HepG2 (cell line): ENCODE results near the gene DGUOK. TPM values are rescaled to one million over a fixed set of nuclear protein-coding genes. Genes with fewer than 3 reads are reported as not detected.

Experiments
- CHD2 ChIP-seq: IDR thresholded peaks from 2 replicates; pipeline ENCODE4 v1.6.1; 2011; ENCODE audit warnings: low read depth, low read length, improper control_type of control experiment
- CREB1 ChIP-seq, 2 experiments: fragments of 450-650 bp in 1 of 2; IDR thresholded peaks; 2 replicates each; pipeline ENCODE4 v1.6.1; 2016 to 2017; ENCODE audit warnings: control low read depth in 1 of 2, mild to moderate bottlenecking in 1 of 2, missing compliant biosample characterization in 1 of 2, missing genetic modification characterization in 1 of 2
- CREM ChIP-seq, 2 experiments: sonication (generic) in 1 of 2; formaldehyde crosslinking in 1 of 2; IDR thresholded peaks; 2 replicates each; pipeline versions ENCODE4 v1.4.0 to v1.6.1; 2016 to 2020; ENCODE audit warnings: antibody characterized with exemption in 1 of 2, mild to moderate bottlenecking in 1 of 2, missing genetic modification reagents in 1 of 2
- EED ChIP-seq: sonication (generic); formaldehyde crosslinking; IDR thresholded peaks from 2 replicates; pipeline ENCODE4 v1.5.0; 2020; ENCODE audit warnings: mild to moderate bottlenecking, missing genetic modification reagents
- ELF3 ChIP-seq: IDR thresholded peaks from 2 replicates; pipeline ENCODE4 v1.6.1; 2016; ENCODE audit warnings: missing genetic modification reagents, missing compliant biosample characterization
- GABPB1 ChIP-seq: IDR thresholded peaks from 2 replicates; pipeline ENCODE4 v1.6.1; 2016; ENCODE audit warnings: mild to moderate bottlenecking, missing genetic modification reagents, moderate library complexity, missing compliant biosample characterization
- GTF3A ChIP-seq: sonication (generic); formaldehyde crosslinking; conservative IDR thresholded peaks from 2 replicates; pipeline ENCODE4 v1.4.0; 2020; ENCODE audit warnings: mild to moderate bottlenecking, missing genetic modification reagents
- GZF1 ChIP-seq: sonication (generic); formaldehyde crosslinking; IDR thresholded peaks from 2 replicates; pipeline ENCODE4 v1.5.1; 2020; ENCODE audit warnings: mild to moderate bottlenecking, missing genetic modification reagents
- IKZF4 ChIP-seq: sonication (generic); formaldehyde crosslinking; IDR thresholded peaks from 2 replicates; pipeline ENCODE4 v1.5.1; 2020; ENCODE audit warnings: borderline replicate concordance, mild to moderate bottlenecking, low read depth, missing genetic modification reagents; ENCODE audit errors: not compliant biosample characterization
- KAT7 ChIP-seq: IDR thresholded peaks from 2 replicates; pipeline ENCODE4 v1.6.1; 2018; ENCODE audit warnings: borderline replicate concordance, missing compliant biosample characterization
- KDM5A ChIP-seq: fragments of 200-600 bp; sonication (generic); IDR thresholded peaks from 2 replicates; pipeline ENCODE4 v1.7.0; 2018; ENCODE audit warnings: antibody characterized with exemption, mild to moderate bottlenecking, low read length, borderline replicate concordance
- NBN ChIP-seq: fragments of 450-650 bp; conservative IDR thresholded peaks from 2 replicates; pipeline ENCODE4 v1.6.1; 2017
- NFYB ChIP-seq: sonication (generic); formaldehyde crosslinking; IDR thresholded peaks from 2 replicates; pipeline ENCODE4 v1.4.0; 2020; ENCODE audit warnings: missing genetic modification reagents
- PAF1 ChIP-seq: IDR thresholded peaks from 2 replicates; pipeline ENCODE4 v1.6.1; 2016; ENCODE audit warnings: missing genetic modification reagents, missing compliant biosample characterization
- RARA ChIP-seq: IDR thresholded peaks from 2 replicates; pipeline ENCODE4 v1.6.1; 2016; ENCODE audit warnings: missing genetic modification reagents, missing compliant biosample characterization
- SETDB1 ChIP-seq: sonication (generic); formaldehyde crosslinking; IDR thresholded peaks from 2 replicates; pipeline ENCODE4 v1.5.1; 2020; ENCODE audit warnings: missing genetic modification reagents, mild to moderate bottlenecking, borderline replicate concordance
- SPEN ChIP-seq: sonication (generic); formaldehyde crosslinking; IDR thresholded peaks from 2 replicates; pipeline ENCODE4 v1.5.1; 2020; ENCODE audit warnings: low read depth, mild to moderate bottlenecking, missing genetic modification reagents
- ZBTB3 ChIP-seq: sonication (generic); formaldehyde crosslinking; IDR thresholded peaks from 2 replicates; pipeline ENCODE4 v1.4.0; 2020; ENCODE audit warnings: low read depth, mild to moderate bottlenecking, moderate library complexity, missing genetic modification reagents, borderline replicate concordance
- ZEB1 ChIP-seq: IDR thresholded peaks from 2 replicates; pipeline ENCODE4 v1.6.1; 2012; ENCODE audit warnings: mild to moderate bottlenecking, low read depth, inconsistent platforms; ENCODE audit not compliant: insufficient replicate concordance
- ZNF263 ChIP-seq: sonication (generic); formaldehyde crosslinking; IDR thresholded peaks from 2 replicates; pipeline ENCODE4 v1.4.0; 2020; ENCODE audit warnings: missing genetic modification reagents
- ZNF350 ChIP-seq: sonication (generic); formaldehyde crosslinking; IDR thresholded peaks from 2 replicates; pipeline ENCODE4 v1.4.0; 2020; ENCODE audit warnings: mild to moderate bottlenecking, low read depth, missing genetic modification reagents, borderline replicate concordance
- ZNF678 ChIP-seq: sonication (generic); formaldehyde crosslinking; IDR thresholded peaks from 2 replicates; pipeline ENCODE4 v1.4.0; 2020; ENCODE audit warnings: mild to moderate bottlenecking, missing genetic modification reagents
- ZNF720 ChIP-seq: sonication (generic); formaldehyde crosslinking; IDR thresholded peaks from 2 replicates; pipeline ENCODE4 v1.4.0; 2020; ENCODE audit warnings: missing genetic modification reagents
- ZNF780A ChIP-seq: sonication (generic); formaldehyde crosslinking; IDR thresholded peaks from 2 replicates; pipeline ENCODE4 v1.8.0; 2022; ENCODE audit warnings: mild to moderate bottlenecking, missing genetic modification reagents, moderate library complexity
- polyA plus RNA-seq, 8 experiments: library from polyadenylated mRNA; depleted of rRNA in 3 of 8; stranded (reverse) in 7 of 8; unstranded in 1 of 8; fragments of >200 nt; fragmentation: Illumina TruSeq in 4 of 8; extraction: Trizol in 4 of 8; gene quantifications; 2 replicates each; pipeline versions ENCODE4 v1.2.1 to v1.2.3, GENCODE V29; 2011 to 2016; ENCODE audit warnings: low read depth in 4 of 8, missing spikeins in 1 of 8, mixed read lengths in 1 of 8; ENCODE audit not compliant: insufficient read depth in 1 of 8
- total RNA-seq, 5 experiments: library from RNA; depleted of rRNA; stranded (reverse); fragments of >200 nt; fragmentation: Illumina TruSeq; extraction: Trizol; gene quantifications; 2 replicates each; pipeline ENCODE4 v1.2.3, GENCODE V29; 2016; ENCODE audit warnings: low read depth in 1 of 5
- TF ChIP-seq, protein P1 (sequence below): sonication (generic); formaldehyde crosslinking; IDR thresholded peaks from 2 replicates; pipeline ENCODE4 v1.4.0; 2020; ENCODE audit warnings: missing genetic modification reagents
- TF ChIP-seq, protein P2 (sequence below): sonication (generic); formaldehyde crosslinking; IDR thresholded peaks from 2 replicates; pipeline ENCODE4 v1.4.0; 2020; ENCODE audit warnings: missing genetic modification reagents
- TF ChIP-seq, protein P3 (sequence below): sonication (generic); formaldehyde crosslinking; IDR thresholded peaks from 2 replicates; pipeline ENCODE4 v1.4.0; 2020; ENCODE audit warnings: missing genetic modification reagents
- TF ChIP-seq, protein P4 (sequence below): sonication (generic); formaldehyde crosslinking; IDR thresholded peaks from 2 replicates; pipeline ENCODE4 v1.9.0; 2021; ENCODE audit warnings: missing genetic modification reagents, mild to moderate bottlenecking, borderline replicate concordance

DGUOK gene
- total and polyA plus RNA-seq, 2 of the 13 experiments (the other 11 are each of a cell fraction or from before 2014, with no cell fraction given) = 105 to 137 TPM

DNA sequence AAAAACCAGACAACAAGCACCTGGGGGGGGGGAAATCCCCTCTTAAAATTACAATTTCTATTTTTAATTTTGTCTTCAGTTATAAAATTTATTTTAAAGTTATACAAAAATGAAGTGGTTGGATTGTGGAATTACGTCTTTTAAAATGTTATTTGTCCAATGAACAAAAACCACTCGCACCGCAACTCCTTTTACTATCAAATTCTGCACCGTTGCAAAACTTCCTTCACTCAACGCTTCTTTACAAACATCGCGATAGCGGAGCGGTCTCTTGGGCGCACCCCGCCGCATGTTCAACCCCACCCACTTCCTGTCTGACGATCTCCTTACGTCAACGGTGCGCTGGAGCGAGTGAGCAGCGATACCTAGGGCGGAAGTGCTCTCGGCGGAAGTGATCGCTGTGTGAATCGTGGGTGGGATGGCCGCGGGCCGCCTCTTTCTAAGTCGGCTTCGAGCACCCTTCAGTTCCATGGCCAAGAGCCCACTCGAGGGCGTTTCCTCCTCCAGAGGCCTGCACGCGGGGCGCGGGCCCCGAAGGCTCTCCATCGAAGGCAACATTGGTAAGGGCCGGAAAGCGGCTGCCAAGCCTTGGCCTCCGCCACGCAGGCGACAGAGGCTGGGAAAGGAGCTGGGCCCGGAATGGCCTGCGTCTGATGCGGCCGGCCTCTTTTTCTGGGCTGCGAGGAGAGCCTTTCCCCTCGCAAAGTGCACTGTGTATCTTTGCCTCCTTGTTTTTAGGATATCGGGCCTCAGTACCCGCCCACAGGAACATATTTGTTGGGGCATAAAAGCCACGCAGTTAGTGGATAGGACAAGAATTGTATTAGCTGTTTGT lies at the start of gene DGUOK (continued):
- TF ChIP-seq IKZF4 (CRISPR knock-in tag) (peak; percentile 85), CREB1 (IDR thresholded peaks at IDR 0.05) (peak; percentile 96), CREB1 (CRISPR knock-in tag; IDR thresholded peaks at IDR 0.05) (peak; percentile 98), CREM (IDR thresholded peaks at IDR 0.05) (peak; percentile 97), CREM (CRISPR knock-in tag; IDR thresholded peaks at IDR 0.05) (peak; percentile 37; the same call in 1 of the 2 replicates), EED (CRISPR knock-in tag) (peak; percentile 94), SPEN (peak; percentile 99), ZNF263 (peak; percentile 54), PAF1 (CRISPR knock-in tag) (no peak), ZEB1 (no peak), NFYB (CRISPR knock-in tag) (peak; percentile 70; the same call in 1 of the 2 replicates), ZNF720 (CRISPR knock-in tag) (no peak), SETDB1 (CRISPR knock-in tag) (no peak), ELF3 (CRISPR knock-in tag) (peak; percentile 95), KAT7 (CRISPR knock-in tag) (peak; percentile 100), GTF3A (CRISPR knock-in tag) (0 out of 2 replicates have a peak, but pooled peaks have one; percentile 83), KDM5A (peak; percentile 85), ZNF350 (CRISPR knock-in tag) (peak; percentile 95; the same call in 1 of the 2 replicates), RARA (CRISPR knock-in tag) (peak; percentile 60), CHD2 (peak; percentile 98), ZBTB3 (peak; percentile 75; the same call in 1 of the 2 replicates), ZNF678 (peak; percentile 92; the same call in 1 of the 2 replicates), ZNF780A (CRISPR knock-in tag) (no peak; the same call in 1 of the 2 replicates), NBN (no peak), GZF1 (no peak; the same call in 1 of the 2 replicates), GABPB1 (CRISPR knock-in tag) (peak; percentile 99)
- TF ChIP-seq, protein P1, sequence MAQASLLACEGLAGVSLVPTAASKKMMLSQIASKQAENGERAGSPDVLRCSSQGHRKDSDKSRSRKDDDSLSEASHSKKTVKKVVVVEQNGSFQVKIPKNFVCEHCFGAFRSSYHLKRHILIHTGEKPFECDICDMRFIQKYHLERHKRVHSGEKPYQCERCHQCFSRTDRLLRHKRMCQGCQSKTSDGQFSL (CRISPR knock-in tag) = peak; percentile 70; the same call in 1 of the 2 replicates
- TF ChIP-seq, protein P2, sequence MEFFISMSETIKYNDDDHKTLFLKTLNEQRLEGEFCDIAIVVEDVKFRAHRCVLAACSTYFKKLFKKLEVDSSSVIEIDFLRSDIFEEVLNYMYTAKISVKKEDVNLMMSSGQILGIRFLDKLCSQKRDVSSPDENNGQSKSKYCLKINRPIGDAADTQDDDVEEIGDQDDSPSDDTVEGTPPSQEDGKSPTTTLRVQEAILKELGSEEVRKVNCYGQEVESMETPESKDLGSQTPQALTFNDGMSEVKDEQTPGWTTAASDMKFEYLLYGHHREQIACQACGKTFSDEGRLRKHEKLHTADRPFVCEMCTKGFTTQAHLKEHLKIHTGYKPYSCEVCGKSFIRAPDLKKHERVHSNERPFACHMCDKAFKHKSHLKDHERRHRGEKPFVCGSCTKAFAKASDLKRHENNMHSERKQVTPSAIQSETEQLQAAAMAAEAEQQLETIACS (CRISPR knock-in tag) = no peak
- TF ChIP-seq, protein P3, sequence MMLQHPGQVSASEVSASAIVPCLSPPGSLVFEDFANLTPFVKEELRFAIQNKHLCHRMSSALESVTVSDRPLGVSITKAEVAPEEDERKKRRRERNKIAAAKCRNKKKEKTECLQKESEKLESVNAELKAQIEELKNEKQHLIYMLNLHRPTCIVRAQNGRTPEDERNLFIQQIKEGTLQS (CRISPR knock-in tag) = peak; percentile 55; the same call in 1 of the 2 replicates
- TF ChIP-seq, protein P4, sequence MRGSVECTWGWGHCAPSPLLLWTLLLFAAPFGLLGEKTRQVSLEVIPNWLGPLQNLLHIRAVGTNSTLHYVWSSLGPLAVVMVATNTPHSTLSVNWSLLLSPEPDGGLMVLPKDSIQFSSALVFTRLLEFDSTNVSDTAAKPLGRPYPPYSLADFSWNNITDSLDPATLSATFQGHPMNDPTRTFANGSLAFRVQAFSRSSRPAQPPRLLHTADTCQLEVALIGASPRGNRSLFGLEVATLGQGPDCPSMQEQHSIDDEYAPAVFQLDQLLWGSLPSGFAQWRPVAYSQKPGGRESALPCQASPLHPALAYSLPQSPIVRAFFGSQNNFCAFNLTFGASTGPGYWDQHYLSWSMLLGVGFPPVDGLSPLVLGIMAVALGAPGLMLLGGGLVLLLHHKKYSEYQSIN (CRISPR knock-in tag) = no peak
